ENCODE measurements around the gene CEP290.
A peak's percentile ranks its signal among the peaks of the same experiment; 100 is the strongest.

Gene CEP290

DNA sequence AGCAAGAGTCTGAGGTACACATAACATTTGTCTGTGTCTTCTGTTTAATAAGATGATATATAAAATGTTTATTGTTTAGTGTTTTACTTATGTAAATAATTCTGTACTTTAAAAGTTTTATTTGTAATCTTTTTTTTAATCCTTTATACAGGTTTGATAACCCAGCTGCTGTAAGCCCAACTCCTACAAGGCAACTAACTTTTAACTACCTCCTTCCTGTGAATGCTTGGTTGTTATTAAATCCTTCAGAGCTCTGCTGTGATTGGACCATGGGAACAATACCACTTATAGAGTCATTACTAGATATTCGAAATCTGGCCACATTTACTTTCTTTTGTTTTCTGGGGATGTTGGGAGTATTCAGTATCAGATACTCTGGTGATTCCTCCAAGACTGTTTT is 24.3 kb upstream of the CEP290 start:
- CTCF ChIA-PET, result no interaction called here
- TF ChIP-seq, protein P1, sequence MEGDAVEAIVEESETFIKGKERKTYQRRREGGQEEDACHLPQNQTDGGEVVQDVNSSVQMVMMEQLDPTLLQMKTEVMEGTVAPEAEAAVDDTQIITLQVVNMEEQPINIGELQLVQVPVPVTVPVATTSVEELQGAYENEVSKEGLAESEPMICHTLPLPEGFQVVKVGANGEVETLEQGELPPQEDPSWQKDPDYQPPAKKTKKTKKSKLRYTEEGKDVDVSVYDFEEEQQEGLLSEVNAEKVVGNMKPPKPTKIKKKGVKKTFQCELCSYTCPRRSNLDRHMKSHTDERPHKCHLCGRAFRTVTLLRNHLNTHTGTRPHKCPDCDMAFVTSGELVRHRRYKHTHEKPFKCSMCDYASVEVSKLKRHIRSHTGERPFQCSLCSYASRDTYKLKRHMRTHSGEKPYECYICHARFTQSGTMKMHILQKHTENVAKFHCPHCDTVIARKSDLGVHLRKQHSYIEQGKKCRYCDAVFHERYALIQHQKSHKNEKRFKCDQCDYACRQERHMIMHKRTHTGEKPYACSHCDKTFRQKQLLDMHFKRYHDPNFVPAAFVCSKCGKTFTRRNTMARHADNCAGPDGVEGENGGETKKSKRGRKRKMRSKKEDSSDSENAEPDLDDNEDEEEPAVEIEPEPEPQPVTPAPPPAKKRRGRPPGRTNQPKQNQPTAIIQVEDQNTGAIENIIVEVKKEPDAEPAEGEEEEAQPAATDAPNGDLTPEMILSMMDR (conservative IDR thresholded peaks at IDR 0.05; ENCODE audit: low read depth), result no peak
- DNase-seq (ENCODE audit: low spot score), result no peak
- POLR2A ChIA-PET (ENCODE audit: low non-redundant PET), result no interaction called here
- no peak overlapping the region for H3K27ac ChIP-seq

DNA sequence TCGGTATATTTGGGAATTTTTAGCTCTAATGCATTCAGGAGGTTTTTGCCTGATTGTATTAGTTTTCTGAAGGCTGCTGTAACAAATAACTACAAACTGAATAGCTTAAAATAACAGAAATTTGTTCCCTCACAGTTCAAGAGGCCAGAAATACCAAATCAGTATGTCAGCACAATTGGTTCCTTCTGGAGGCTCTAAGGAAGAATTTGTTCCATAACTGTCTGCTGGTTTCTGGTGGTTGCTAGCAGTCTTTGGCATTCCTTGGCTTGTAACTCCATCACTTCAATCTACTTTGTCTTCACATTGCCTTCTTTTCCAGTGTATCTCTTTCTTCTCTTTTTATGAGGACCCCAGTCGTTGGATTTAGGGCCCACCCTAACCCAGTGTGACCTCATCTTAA is 21.5 kb upstream of the CEP290 start:
- ChIA-PET CTCF (interaction anchor here (0.6 kb wide), 1 partner anchor 472 kb away, joined by 4 read pairs; no protein-coding TSS in a partner anchor), POLR2A (ENCODE audit: low non-redundant PET) (no interaction called here)
- no peak overlapping the region for H3K27ac ChIP-seq

DNA sequence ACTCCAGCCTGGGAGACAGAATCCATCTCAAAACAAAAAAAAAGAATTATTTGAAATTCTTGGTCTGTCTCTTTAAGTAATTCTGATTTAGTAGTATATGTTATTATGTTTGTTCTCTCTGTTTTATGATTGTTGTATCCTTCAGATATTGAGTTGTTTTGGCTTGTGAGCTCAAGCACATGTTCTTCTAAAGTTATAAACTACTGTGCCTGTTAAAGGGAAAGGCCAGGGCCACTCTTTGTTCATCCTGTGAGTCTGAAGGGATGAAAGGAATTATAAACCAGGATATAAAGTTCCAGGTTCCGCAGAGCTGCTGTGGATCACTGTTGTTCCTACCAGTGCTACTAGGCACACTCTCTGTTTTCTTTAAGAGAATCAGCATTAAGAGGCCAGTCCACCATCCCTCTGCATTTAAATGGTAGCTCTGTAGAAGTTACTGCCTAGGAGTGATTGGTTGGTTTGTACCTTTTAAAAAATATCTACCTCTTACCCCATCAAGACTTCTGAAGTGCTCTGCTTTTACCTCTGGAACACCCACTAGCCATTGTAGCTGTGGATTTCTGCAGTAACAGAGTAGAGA is 14.3 kb upstream of the CEP290 start:
- ChIA-PET POLR2A (ENCODE audit: low non-redundant PET) (interaction anchor here (0.5 kb wide), 1 partner anchor 486 kb away, joined by 3 read pairs; no protein-coding TSS in a partner anchor), CTCF (no interaction called here)
- TF ChIP-seq, protein P1 (conservative IDR thresholded peaks at IDR 0.05; ENCODE audit: low read depth), result no peak
- no peak overlapping the region for H3K27ac ChIP-seq
- no peak for DNase-seq (ENCODE audit: low spot score)

More for the DNA sequence above, 21.5 kb upstream of the CEP290 start:
- TF ChIP-seq, protein P1 (conservative IDR thresholded peaks at IDR 0.05; ENCODE audit: low read depth), result no peak
- no peak for DNase-seq (ENCODE audit: low spot score)

- no peak overlapping the region for H3K27ac ChIP-seq
- CTCF ChIA-PET, result interaction anchor here (0.7 kb wide), 1 partner anchor 21 kb away, joined by 3 read pairs; no protein-coding TSS in a partner anchor
- DNase-seq (ENCODE audit: low spot score), result peak; percentile 6
- POLR2A ChIA-PET (ENCODE audit: low non-redundant PET), result no interaction called here
- TF ChIP-seq, protein P1 (conservative IDR thresholded peaks at IDR 0.05; ENCODE audit: low read depth), result peak; percentile 38; the same call in 1 of the 2 replicates
Observed at GRCh38 chr12:88153959-88154358, 12.1 kb upstream of the CEP290 start.

GRCh38 chr12:88150063-88150462 is 8.2 kb upstream of the CEP290 start:
- TF ChIP-seq, protein P1 (conservative IDR thresholded peaks at IDR 0.05; ENCODE audit: low read depth), result no peak
- POLR2A ChIA-PET (ENCODE audit: low non-redundant PET), result no interaction called here
- CTCF ChIA-PET, result interaction anchor here (1.0 kb wide), 1 partner anchor 40 kb away, joined by 3 read pairs; no protein-coding TSS in a partner anchor

DNA sequence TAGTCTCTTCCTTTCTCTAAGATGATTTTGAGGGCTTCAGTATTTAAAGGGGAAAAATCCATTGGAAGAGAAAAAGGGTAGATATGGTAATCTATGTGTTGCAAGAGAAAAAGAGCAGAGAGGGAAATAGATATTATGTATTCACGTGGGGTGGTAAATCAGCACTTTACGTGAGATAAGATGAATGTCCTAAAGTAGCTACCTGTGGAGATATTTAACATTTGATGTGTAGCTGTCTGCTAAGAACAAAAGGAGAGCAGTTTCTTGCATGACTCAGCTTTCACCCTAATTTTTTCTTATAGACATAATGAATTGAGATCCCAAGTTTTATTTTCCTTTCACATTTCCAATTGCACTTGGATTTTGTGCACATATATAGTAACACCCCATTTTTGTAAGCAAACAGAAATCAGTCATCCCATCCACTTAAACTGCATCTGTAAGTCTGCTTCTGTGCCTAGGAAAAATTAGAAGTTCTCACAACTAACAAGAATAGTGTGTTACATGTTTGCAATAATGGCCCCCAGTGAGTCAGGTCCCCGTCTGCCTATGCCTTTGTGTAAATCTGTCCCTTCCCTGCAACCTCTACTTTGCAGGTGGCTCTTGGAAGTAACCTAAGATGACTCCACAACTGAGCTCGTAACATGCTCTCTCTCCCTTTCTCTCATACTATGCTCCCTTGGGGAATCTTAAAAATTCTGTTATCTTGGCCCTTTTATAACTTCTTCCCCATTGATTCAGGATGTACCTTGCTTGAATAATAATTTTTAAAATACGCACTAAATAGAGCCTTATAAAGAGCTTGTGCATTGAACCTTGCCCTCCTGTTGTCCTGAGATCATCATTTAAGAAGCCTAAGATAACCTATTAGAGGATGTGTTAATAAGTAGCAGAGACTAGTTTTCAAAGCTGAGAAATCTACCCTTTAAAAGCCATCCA is 3.9 kb upstream of the CEP290 start:
- no peak for DNase-seq (ENCODE audit: low spot score)
- POLR2A ChIA-PET (ENCODE audit: low non-redundant PET), result no interaction called here
- no peak overlapping the region for H3K27ac ChIP-seq
- TF ChIP-seq, protein P1 (conservative IDR thresholded peaks at IDR 0.05; ENCODE audit: low read depth), result no peak
- CTCF ChIA-PET, result interaction anchor here (0.5 kb wide), 1 partner anchor 245 kb away, joined by 4 read pairs; no protein-coding TSS in a partner anchor

More at GRCh38 chr12:88150063-88150462, 8.2 kb upstream of the CEP290 start:
- H3K27ac ChIP-seq, result no peak overlapping the region
- no peak for DNase-seq (ENCODE audit: low spot score)

Data from RWPE1 (cell line).